Coronary artery (tissue), 2 donors: ENCODE data around the gene OXSM.

Experiments used
- DNase-seq: peaks from one replicate; pipeline ENCODE4 v3.0.0-alpha.2; 2017; ENCODE audit warnings: low spot score
- H3K27ac ChIP-seq, 2 donors: fragments of 200-600 bp; sonication (generic); one replicate each; pipeline ENCODE4 v1.5.1; 2016 to 2019
- H3K4me3 ChIP-seq: fragments of 200-600 bp; sonication (generic); 2 replicates; pipeline ENCODE4 v1.5.1; 2016; ENCODE audit warnings: mild to moderate bottlenecking, moderate library complexity
- CTCF ChIP-seq: fragments of 200-600 bp; sonication (generic); IDR thresholded peaks from one replicate; pipeline ENCODE4 v1.5.1; 2019; ENCODE audit warnings: antibody characterized with exemption

OXSM gene

GRCh38 chr3:25768851-25769250 lies 21.0 kb upstream of the OXSM start:
- Histone ChIP-seq H3K27ac (no peak overlapping the region), H3K4me3 (no peak overlapping the region)
- DNase-seq = no peak
- no peak for TF ChIP-seq CTCF

DNA sequence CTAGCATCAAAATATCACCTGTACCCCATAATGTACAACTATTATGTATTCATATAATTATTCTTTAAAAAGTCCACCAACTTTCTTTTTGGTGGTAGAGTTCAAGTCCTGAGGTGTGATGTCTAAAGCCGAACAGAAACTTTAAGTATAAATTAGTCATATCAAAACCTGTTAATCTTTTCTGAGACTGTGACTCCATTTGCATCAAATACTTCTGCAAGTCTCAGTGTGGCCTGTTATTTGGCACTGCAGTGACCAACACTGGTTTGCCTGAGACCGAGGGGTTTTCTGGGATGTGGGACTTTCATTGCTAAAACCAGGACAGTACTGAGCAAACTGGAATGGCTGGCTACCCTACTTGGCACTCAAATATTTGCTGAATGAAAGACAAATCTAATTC lies 14.0 kb upstream of the OXSM start:
- no peak overlapping the region for H3K27ac ChIP-seq
- no peak overlapping the region for H3K4me3 ChIP-seq
- DNase-seq = no peak
- TF ChIP-seq CTCF = no peak

- DNase-seq = no peak
- no peak overlapping the region for H3K4me3 ChIP-seq
- no peak for TF ChIP-seq CTCF
- H3K27ac ChIP-seq = no peak overlapping the region
These were observed 9.3 kb upstream of the OXSM start for GRCh38 chr3:25780618-25781017.

- no peak for TF ChIP-seq CTCF
- Histone ChIP-seq H3K27ac (no peak overlapping the region), H3K4me3 (no peak overlapping the region)
- no peak for DNase-seq
These were observed 8.6 kb upstream of the OXSM start for GRCh38 chr3:25781145-25781757.

GRCh38 chr3:25781758-25782594 lies 7.9 kb upstream of the OXSM start:
- Histone ChIP-seq H3K4me3 (peak overlapping the region; percentile 90), H3K27ac (no peak overlapping the region)
- TF ChIP-seq CTCF = no peak
- DNase-seq = no peak

DNA sequence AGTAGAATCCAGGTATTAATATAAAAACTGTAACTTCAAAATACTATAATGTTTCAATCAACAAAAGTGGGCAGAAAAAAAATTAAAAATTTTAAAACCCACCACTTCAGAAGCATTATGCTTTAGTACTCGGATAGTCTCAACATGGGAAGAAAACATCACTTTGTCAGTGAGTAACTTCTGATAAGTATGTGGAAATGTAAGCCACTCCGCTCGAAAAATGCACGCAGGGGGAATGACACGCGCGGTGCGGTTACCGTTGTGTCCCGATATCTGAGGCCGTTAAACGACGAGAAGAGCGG lies 7.3 kb upstream of the OXSM start:
- no peak for DNase-seq
- H3K4me3 ChIP-seq = peak overlapping the region; percentile 90
- peak overlapping the region; percentile 90 to 93 for H3K27ac ChIP-seq
- no peak for TF ChIP-seq CTCF
